SK-N-MC (cell line): Measurements from ENCODE around the gene RSU1.

Experiments
- DNase-seq: peaks from one replicate; pipeline ENCODE4 v3.0.0-alpha.2; 2011; ENCODE audit warnings: low read depth, low spot score
- H3K27ac ChIP-seq: fragments of 200-600 bp; sonication (generic); 2 replicates; pipeline ENCODE4 v1.5.1; 2016; ENCODE audit warnings: mixed run types
- H3K36me3 ChIP-seq: fragments of 200-600 bp; sonication (generic); 2 replicates; pipeline ENCODE4 v1.6.1; 2017; ENCODE audit warnings: antibody characterized with exemption, low read length, mixed read lengths; ENCODE audit not compliant: insufficient read depth
- H3K4me3 ChIP-seq: fragments of 200-600 bp; sonication (generic); 2 replicates; pipeline ENCODE4 v1.5.1; 2016
- H3K9ac ChIP-seq: fragments of 200-600 bp; sonication (generic); 2 replicates; pipeline ENCODE4 v1.8.0; 2017; ENCODE audit warnings: mixed run types, mixed read lengths; ENCODE audit not compliant: insufficient read length
- H3K9me3 ChIP-seq: fragments of 200-600 bp; sonication (generic); 2 replicates; pipeline ENCODE4 v1.6.1; 2017; ENCODE audit warnings: low read depth, mild to moderate bottlenecking, antibody characterized with exemption, low read length, moderate library complexity, mixed read lengths
- EZH2 ChIP-seq: fragments of 200-600 bp; sonication (generic); IDR thresholded peaks from one replicate; pipeline ENCODE4 v1.6.1; 2017; ENCODE audit warnings: antibody characterized with exemption
- FOXP2 ChIP-seq: optimal IDR thresholded peaks from 2 replicates; pipeline ENCODE3; 2011; ENCODE audit warnings: mild to moderate bottlenecking, moderate library complexity; ENCODE audit not compliant: insufficient read depth; ENCODE audit errors: extremely low read length, control extremely low read depth
- POLR2AphosphoS5 ChIP-seq: IDR thresholded peaks from 2 replicates; pipeline ENCODE4 v1.6.1; 2012; ENCODE audit warnings: mild to moderate bottlenecking, low read depth, low read length, borderline replicate concordance

RSU1 gene

GRCh38 chr10:16674147-16674703, 143.0 kb downstream of the RSU1 start:
- Histone ChIP-seq H3K36me3 (no peaks in the 10 kb centered on the region), H3K9me3 (no peaks in the 10 kb centered on the region), H3K9ac (no peak overlapping the region), H3K4me3 (no peak overlapping the region), H3K27ac (no peak overlapping the region)
- DNase-seq, result no peak
- TF ChIP-seq EZH2 (no peak), FOXP2 (no peak), POLR2AphosphoS5 (no peak)

GRCh38 chr10:16673443-16673842, 143.8 kb downstream of the RSU1 start:
- no peaks in the 10 kb centered on the region for H3K9me3 ChIP-seq
- no peak overlapping the region for H3K4me3 ChIP-seq
- DNase-seq, result no peak
- TF ChIP-seq EZH2 (no peak), POLR2AphosphoS5 (no peak), FOXP2 (no peak)
- no peaks in the 10 kb centered on the region for H3K36me3 ChIP-seq
- no peak overlapping the region for H3K27ac ChIP-seq
- no peak overlapping the region for H3K9ac ChIP-seq

GRCh38 chr10:16663444-16663843, 153.8 kb downstream of the RSU1 start:
- DNase-seq, result no peak
- Histone ChIP-seq H3K4me3 (no peak overlapping the region), H3K9me3 (no peaks in the 10 kb centered on the region), H3K36me3 (no peaks in the 10 kb centered on the region), H3K9ac (no peak overlapping the region), H3K27ac (no peak overlapping the region)
- no peak for TF ChIP-seq POLR2AphosphoS5
- TF ChIP-seq EZH2, result no peak
- no peak for TF ChIP-seq FOXP2

GRCh38 chr10:16662923-16663322, 154.3 kb downstream of the RSU1 start:
- no peak overlapping the region for H3K4me3 ChIP-seq
- no peaks in the 10 kb centered on the region for H3K36me3 ChIP-seq
- no peak for DNase-seq
- no peak for TF ChIP-seq POLR2AphosphoS5
- no peak for TF ChIP-seq FOXP2
- no peak for TF ChIP-seq EZH2
- H3K9me3 ChIP-seq, result no peaks in the 10 kb centered on the region
- H3K27ac ChIP-seq, result no peak overlapping the region
- no peak overlapping the region for H3K9ac ChIP-seq

- no peak overlapping the region for H3K9ac ChIP-seq
- no peaks in the 10 kb centered on the region for H3K36me3 ChIP-seq
- DNase-seq, result no peak
- no peak overlapping the region for H3K27ac ChIP-seq
- no peak overlapping the region for H3K4me3 ChIP-seq
- TF ChIP-seq POLR2AphosphoS5 (no peak), FOXP2 (no peak), EZH2 (no peak)
- H3K9me3 ChIP-seq, result no peaks in the 10 kb centered on the region
Observed at GRCh38 chr10:16656895-16657294, 160.3 kb downstream of the RSU1 start.

- no peak for TF ChIP-seq EZH2
- no peak for TF ChIP-seq POLR2AphosphoS5
- no peak for TF ChIP-seq FOXP2
- H3K9ac ChIP-seq, result no peak overlapping the region
- DNase-seq, result no peak
Observed at GRCh38 chr10:16653224-16653623, 164.0 kb downstream of the RSU1 start.

GRCh38 chr10:16652154-16652553, 165.1 kb downstream of the RSU1 start:
- no peak for DNase-seq
- no peak overlapping the region for H3K4me3 ChIP-seq
- no peak for TF ChIP-seq EZH2
- no peak for TF ChIP-seq FOXP2
- no peak for TF ChIP-seq POLR2AphosphoS5

More at GRCh38 chr10:16653224-16653623, 164.0 kb downstream of the RSU1 start:
- H3K27ac ChIP-seq, result no peak overlapping the region
- no peak overlapping the region for H3K4me3 ChIP-seq
- no peaks in the 10 kb centered on the region for H3K36me3 ChIP-seq
- H3K9me3 ChIP-seq, result no peaks in the 10 kb centered on the region

GRCh38 chr10:16649757-16650156, 167.5 kb downstream of the RSU1 start:
- Histone ChIP-seq H3K36me3 (no peaks in the 10 kb centered on the region), H3K9me3 (no peaks in the 10 kb centered on the region), H3K4me3 (no peak overlapping the region), H3K27ac (no peak overlapping the region), H3K9ac (no peak overlapping the region)
- DNase-seq, result no peak
- TF ChIP-seq EZH2, result no peak

More at GRCh38 chr10:16652154-16652553, 165.1 kb downstream of the RSU1 start:
- Histone ChIP-seq H3K9ac (no peak overlapping the region), H3K36me3 (no peaks in the 10 kb centered on the region), H3K9me3 (no peaks in the 10 kb centered on the region), H3K27ac (no peak overlapping the region)

GRCh38 chr10:16648366-16648765, 168.9 kb downstream of the RSU1 start:
- no peak for DNase-seq
- Histone ChIP-seq H3K9me3 (no peaks in the 10 kb centered on the region), H3K4me3 (no peak overlapping the region), H3K27ac (no peak overlapping the region), H3K9ac (no peak overlapping the region), H3K36me3 (no peaks in the 10 kb centered on the region)
- TF ChIP-seq POLR2AphosphoS5, result no peak
- TF ChIP-seq EZH2, result no peak
- TF ChIP-seq FOXP2, result no peak
